CD4-positive, alpha-beta T cell (primary cell): Measurements from ENCODE around the gene NHS. TPM values are rescaled to one million over a fixed set of nuclear protein-coding genes. Genes with fewer than 3 reads are reported as not detected.

Source experiments
- ATAC-seq: fragments of 200-7000 bp; cut with Tn5 transposase; one replicate; pipeline ENCODE4 v1.10.0; 2022; ENCODE audit warnings: mild to moderate bottlenecking; ENCODE audit not compliant: poor library complexity
- CTCF ChIA-PET: fragments of 350-600 bp; sonication (Branson Sonifier 250); formaldehyde crosslinking; loops from one replicate; lab custom pipeline; 2021; ENCODE audit warnings: antibody characterized with exemption, inconsistent platforms; lab: Charles Lee
- POLR2A ChIA-PET: fragments of 350-600 bp; sonication (Branson Sonifier 250); formaldehyde crosslinking; loops from one replicate; lab custom pipeline; 2021; ENCODE audit warnings: antibody characterized with exemption, inconsistent platforms; lab: Charles Lee
- DNase-seq, 14 experiments: peaks; one replicate each; pipeline ENCODE4 v3.0.0-alpha.2; 2013 to 2020; ENCODE audit warnings: mixed read lengths in 2 of 14
- H3K27ac ChIP-seq, 2 donors: one replicate each; pipeline versions ENCODE4 v1.5.1 to v1.7.0; 2013; ENCODE audit warnings: low read length in 2 of 2, low read depth in 1 of 2, mild to moderate bottlenecking in 1 of 2
- H3K27me3 ChIP-seq, 2 experiments: 1 replicate in 1 of 2; 2 replicates in 1 of 2; pipeline versions ENCODE4 v1.6.1 to v1.7.0; 2013; ENCODE audit warnings: low read length in 2 of 2, control low read depth in 1 of 2, mild to moderate bottlenecking in 1 of 2, moderate library complexity in 1 of 2; ENCODE audit not compliant: insufficient read depth in 2 of 2, control insufficient read depth in 1 of 2
- H3K36me3 ChIP-seq: one replicate; pipeline ENCODE4 v1.6.1; 2013; ENCODE audit warnings: low read length, control low read depth; ENCODE audit not compliant: insufficient read depth
- H3K4me1 ChIP-seq: one replicate; pipeline ENCODE4 v1.6.1; 2013; ENCODE audit warnings: low read length, control low read depth; ENCODE audit not compliant: insufficient read depth
- H3K4me3 ChIP-seq: one replicate; pipeline ENCODE4 v1.5.1; 2013; ENCODE audit warnings: mild to moderate bottlenecking, low read length, moderate library complexity
- H3K9me3 ChIP-seq, 2 experiments: 1 replicate in 1 of 2; 2 replicates in 1 of 2; pipeline versions ENCODE4 v1.6.1 to v1.7.0; 2013; ENCODE audit warnings: low read length in 2 of 2, mild to moderate bottlenecking in 2 of 2, control low read depth in 1 of 2, moderate library complexity in 1 of 2; ENCODE audit not compliant: control insufficient read depth in 1 of 2, insufficient read depth in 1 of 2
- H3K27ac Mint-ChIP-seq: one replicate; pipeline ENCODE4 v1.8.0; 2020; ENCODE audit warnings: mixed read lengths
- H3K27me3 Mint-ChIP-seq: one replicate; pipeline ENCODE4 v1.8.0; 2021; ENCODE audit warnings: mixed read lengths
- H3K36me3 Mint-ChIP-seq: one replicate; pipeline ENCODE4 v1.8.0; 2021; ENCODE audit warnings: low read depth, mixed read lengths
- H3K4me1 Mint-ChIP-seq: one replicate; pipeline ENCODE4 v1.8.0; 2021; ENCODE audit warnings: low read depth, mixed read lengths
- H3K4me3 Mint-ChIP-seq: one replicate; pipeline ENCODE4 v1.8.0; 2020; ENCODE audit warnings: mild to moderate bottlenecking, mixed read lengths
- H3K9me3 Mint-ChIP-seq: one replicate; pipeline ENCODE4 v1.8.0; 2020; ENCODE audit warnings: mixed read lengths
- CTCF ChIP-seq: fragments of 200-600 bp; IDR thresholded peaks from one replicate; pipeline ENCODE4 v1.8.0; 2022; ENCODE audit warnings: antibody characterized with exemption, mild to moderate bottlenecking
- intact Hi-C, 2 experiments: fragments of 100-400 bp; cut with DNase I in 1 of 2; cut with micrococcal nuclease in 1 of 2; formaldehyde crosslinking; loops; one replicate each; pipeline versions ENCODE4 v1.15.1 to v1.9.0; 2023 to 2025; cut with DNase I, micrococcal nuclease
- total RNA-seq, 174 experiments: library from RNA in 2 of 174; stranded (reverse) in 2 of 174; gene quantifications; one replicate each; pipeline ENCODE4 v1.2.3 and lab custom pipeline; 2021 to 2026

Gene NHS
- total RNA-seq, 2 experiments from 2014 or later: 0.36 to 0.53 TPM

GRCh38 chrX:17669458-17669857 lies 294.5 kb downstream of the NHS start:
- DNase-seq (no peak), ATAC-seq (no peak)
- H3K4me1 Mint-ChIP-seq: peaks cover 4% of the 10 kb centered on the region
- no peaks in the 10 kb centered on the region for H3K4me1 ChIP-seq
- no peaks in the 10 kb centered on the region for H3K27me3 ChIP-seq
- no peaks in the 10 kb centered on the region for H3K36me3 ChIP-seq
- ChIA-PET CTCF (no interaction called here), POLR2A (no interaction called here)
- no peaks in the 10 kb centered on the region for H3K36me3 Mint-ChIP-seq
- no peak overlapping the region for H3K27ac ChIP-seq
- H3K27me3 Mint-ChIP-seq: no peaks in the 10 kb centered on the region
- H3K9me3 Mint-ChIP-seq: no peaks in the 10 kb centered on the region
- no peak for TF ChIP-seq CTCF
- H3K27ac Mint-ChIP-seq: no peak overlapping the region
- no peak overlapping the region for H3K4me3 Mint-ChIP-seq
- no peaks in the 10 kb centered on the region for H3K9me3 ChIP-seq
- intact Hi-C loops: no loop called here
- H3K4me3 ChIP-seq: no peak overlapping the region

DNA sequence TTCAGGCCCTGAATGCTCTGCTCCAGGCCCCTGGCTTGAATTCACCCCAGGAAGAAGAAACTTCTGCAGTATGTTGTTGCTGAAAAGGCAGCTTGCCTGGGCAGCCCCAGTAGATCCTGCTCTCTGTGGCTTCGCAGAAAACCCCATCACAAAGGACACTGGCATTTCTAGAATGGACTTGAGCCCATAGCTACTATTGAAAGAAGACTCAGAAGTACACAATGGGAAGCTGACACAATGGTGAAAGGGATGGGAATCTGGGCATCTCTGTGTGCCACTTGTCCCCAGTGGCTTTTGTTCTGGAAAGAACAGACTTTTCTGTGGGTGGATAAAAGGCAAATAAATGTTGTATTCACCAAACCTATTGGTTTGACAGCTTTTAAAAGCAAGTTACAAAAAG lies 294.9 kb downstream of the NHS start:
- no peaks in the 10 kb centered on the region for H3K36me3 ChIP-seq
- CTCF ChIA-PET: no interaction called here
- POLR2A ChIA-PET: no interaction called here
- DNase-seq (no peak), ATAC-seq (no peak)
- H3K9me3 ChIP-seq: no peaks in the 10 kb centered on the region
- Mint-ChIP-seq H3K4me1 (peaks cover 4% of the 10 kb centered on the region), H3K27me3 (no peaks in the 10 kb centered on the region), H3K36me3 (no peaks in the 10 kb centered on the region), H3K27ac (no peak overlapping the region), H3K4me3 (no peak overlapping the region), H3K9me3 (no peaks in the 10 kb centered on the region)
- H3K4me3 ChIP-seq: no peak overlapping the region
- H3K27me3 ChIP-seq: no peaks in the 10 kb centered on the region
- no peak overlapping the region for H3K27ac ChIP-seq
- intact Hi-C loops: no loop called here
- H3K4me1 ChIP-seq: no peaks in the 10 kb centered on the region
- no peak for TF ChIP-seq CTCF

DNA sequence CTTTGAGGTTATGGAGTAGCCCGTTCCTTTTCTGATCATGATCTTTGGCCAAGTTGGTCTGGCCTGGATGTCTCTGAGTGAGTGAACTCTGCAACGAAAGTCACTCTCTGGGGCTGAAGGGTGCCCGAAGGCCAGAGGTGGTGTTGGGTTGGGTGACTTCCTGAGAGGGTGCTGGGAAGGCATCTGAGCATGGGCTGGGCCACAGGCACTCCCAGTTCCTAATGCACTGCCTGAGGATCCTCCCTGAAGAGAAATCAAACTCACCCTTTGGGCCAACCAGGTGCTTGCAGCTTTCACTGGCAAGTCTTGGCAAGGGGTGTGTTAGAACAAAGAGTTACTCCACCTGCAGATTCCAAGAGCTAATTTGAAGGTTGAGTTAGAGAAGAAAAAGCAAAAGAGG lies 295.9 kb downstream of the NHS start:
- no peaks in the 10 kb centered on the region for H3K36me3 ChIP-seq
- no peaks in the 10 kb centered on the region for H3K27me3 ChIP-seq
- H3K27me3 Mint-ChIP-seq: no peaks in the 10 kb centered on the region
- intact Hi-C loops: no loop called here
- no peaks in the 10 kb centered on the region for H3K9me3 Mint-ChIP-seq
- H3K36me3 Mint-ChIP-seq: no peaks in the 10 kb centered on the region
- no peak overlapping the region for H3K27ac ChIP-seq
- peaks cover 4% of the 10 kb centered on the region for H3K4me1 Mint-ChIP-seq
- TF ChIP-seq CTCF: no peak
- CTCF ChIA-PET: no interaction called here
- H3K4me3 ChIP-seq: no peak overlapping the region
- no peaks in the 10 kb centered on the region for H3K4me1 ChIP-seq
- POLR2A ChIA-PET: no interaction called here
- ATAC-seq: no peak
- no peak overlapping the region for H3K27ac Mint-ChIP-seq
- no peak overlapping the region for H3K4me3 Mint-ChIP-seq
- DNase-seq: no peak
- H3K9me3 ChIP-seq: no peaks in the 10 kb centered on the region
